Lung (tissue), 16 donors: ENCODE data around the gene CBR4. TPM values are rescaled to one million over a fixed set of nuclear protein-coding genes. Genes with fewer than 3 reads are reported as not detected.
A peak's percentile ranks its signal among the peaks of the same experiment; 100 is the strongest.

Experiments used
- ATAC-seq: fragments of 200-7000 bp; cut with Tn5 transposase; one replicate; pipeline ENCODE4 v1.9.1; 2020; ENCODE audit warnings: moderate number of reproducible peaks; ENCODE audit not compliant: insufficient read depth, low FRiP score
- DNase-seq, 3 donors: peaks; one replicate each; pipeline ENCODE4 v3.0.0-alpha.2; 2013 to 2017
- H3K27ac ChIP-seq, 2 donors: one replicate each; pipeline ENCODE4 v1.5.1; 2013; ENCODE audit warnings: mild to moderate bottlenecking in 2 of 2, moderate library complexity in 2 of 2, control low read depth in 1 of 2, inconsistent platforms in 1 of 2, low read depth in 1 of 2, low read length in 1 of 2
- H3K27me3 ChIP-seq, 3 donors: one replicate each; pipeline ENCODE4 v1.5.1; 2013; ENCODE audit warnings: low read length in 2 of 3; ENCODE audit not compliant: control insufficient read depth in 3 of 3, insufficient read depth in 3 of 3
- H3K36me3 ChIP-seq, 4 donors: one replicate each; pipeline ENCODE4 v1.5.1; 2013; ENCODE audit warnings: low read length in 4 of 4, mild to moderate bottlenecking in 1 of 4, moderate library complexity in 1 of 4; ENCODE audit not compliant: control insufficient read depth in 4 of 4, insufficient read depth in 4 of 4
- H3K4me1 ChIP-seq, 5 donors: one replicate each; pipeline ENCODE4 v1.5.1; 2013; ENCODE audit warnings: low read length in 5 of 5, mild to moderate bottlenecking in 2 of 5, moderate library complexity in 1 of 5; ENCODE audit not compliant: control insufficient read depth in 5 of 5, insufficient read depth in 5 of 5
- H3K4me3 ChIP-seq: one replicate; pipeline ENCODE4 v1.5.1; 2013; ENCODE audit warnings: mild to moderate bottlenecking, control low read depth, moderate library complexity
- H3K9ac ChIP-seq, 2 donors: one replicate each; pipeline ENCODE4 v1.5.1; 2013; ENCODE audit warnings: low read length in 2 of 2, control low read depth in 1 of 2; ENCODE audit not compliant: insufficient read depth in 1 of 2
- H3K9me3 ChIP-seq, 4 donors: one replicate each; pipeline ENCODE4 v1.5.1; 2013; ENCODE audit warnings: low read length in 3 of 4, mild to moderate bottlenecking in 1 of 4, moderate library complexity in 1 of 4; ENCODE audit not compliant: control insufficient read depth in 4 of 4, insufficient read depth in 3 of 4
- CTCF ChIP-seq: IDR thresholded peaks from 2 replicates; pipeline ENCODE4 v1.5.1; 2012; ENCODE audit warnings: mild to moderate bottlenecking; ENCODE audit errors: control extremely low read depth, extremely low read depth
- WGBS, 2 donors: extraction: QIAGEN DNeasy Blood & Tissue Kit; methylation state at CpG; one replicate each; pipeline ENCODE4 v1.1.7; 2013; 5-methylcytosine and 5-hydroxymethylcytosine counted together
- long read RNA-seq, 5 donors: transcript quantifications; one replicate each; lab custom pipeline, GENCODE V29; 2026
- polyA plus RNA-seq, 2 donors: library from polyadenylated mRNA; stranded (reverse); fragments of 200-250 nt; gene quantifications; one replicate each; pipeline ENCODE4 v1.2.1, GENCODE V29; 2013
- total RNA-seq, 2 donors: library from RNA; depleted of rRNA in 1 of 2; stranded (reverse); fragments of >200 nt in 1 of 2; gene quantifications; one replicate each; pipeline ENCODE4 v1.2.1, GENCODE V29; 2014 to 2021
- donor health status: control.
- donor health status: control.
- donor health status: Bipolar disorder and iron deficiency.
- donor health status: healthy.
- donor health status: DM: yes; HTN: yes; CAD: no.

Gene CBR4
- 10 to 100 TPM; 19.9 to 32.1 TPM for total RNA-seq
- polyA plus RNA-seq = 1 to 10 TPM; 5.8 to 9.2 TPM
- long read RNA-seq, donor 1, partial matches to known transcripts = 203 of 244 reads
- long read RNA-seq, donor 1, other reads (novel, unspliced or antisense) = 36 of 244 reads
- long read RNA-seq, donor 2, partial matches to known transcripts = 0 of 1 reads
- long read RNA-seq, donor 2, other reads (novel, unspliced or antisense) = 0 of 1 reads
- long read RNA-seq, donor 3, partial matches to known transcripts = 0 of 2 reads
- long read RNA-seq, donor 3, other reads (novel, unspliced or antisense) = 0 of 2 reads
- long read RNA-seq, donor 4, partial matches to known transcripts = 0 of 2 reads
- long read RNA-seq, donor 4, other reads (novel, unspliced or antisense) = 0 of 2 reads
- long read RNA-seq, donor 5, partial matches to known transcripts = 94 of 116 reads
- long read RNA-seq, donor 5, other reads (novel, unspliced or antisense) = 20 of 116 reads

- ATAC-seq (peak; percentile 98), DNase-seq (peak; percentile 99 to 100 (median 99))
- WGBS, 2 donors = 1% methylated on average over 54 of the region's 54 CpGs
- H3K27ac ChIP-seq = peak within 1 kb of the TSS; percentile 91 to 97
- peak; percentile 21 for TF ChIP-seq CTCF
- peaks cover 0 to 1% (median 0%) of the 10 kb centered on the region in 4 donors for H3K36me3 ChIP-seq
- H3K4me3 ChIP-seq = peak within 1 kb of the TSS; percentile 60
- no peaks in the 10 kb centered on the region for H3K9me3 ChIP-seq
- H3K4me1 ChIP-seq = peaks cover 0 to 17% (median 2%) of the 10 kb centered on the region in 5 donors
- H3K9ac ChIP-seq = peak within 1 kb of the TSS; percentile 98
- H3K27me3 ChIP-seq = no peaks in the 10 kb centered on the region
Measured at GRCh38 chr4:169010125-169011023, at the start of gene CBR4. Gene CBR4, minus strand, starts transcription at chr4:169010255. Its CDS starts 166 bp downstream, at chr4:169010089.

- Histone ChIP-seq H3K36me3 (no peaks in the 10 kb centered on the region), H3K4me3 (no peak overlapping the region), H3K27ac (peak overlapping the region; percentile 76 to 82), H3K27me3 (no peaks in the 10 kb centered on the region), H3K9me3 (no peaks in the 10 kb centered on the region), H3K9ac (no peak overlapping the region), H3K4me1 (peaks cover 0 to 31% (median 15%) of the 10 kb centered on the region in 5 donors)
- ATAC-seq (no peak), DNase-seq (peak; percentile 19 to 53 (median 39))
- 54 to 58% methylated on average over 22 of the region's 22 CpGs for WGBS, 2 donors
- TF ChIP-seq CTCF = no peak
Measured at GRCh38 chr4:169059306-169060211, 49.5 kb upstream of the CBR4 start.

DNA sequence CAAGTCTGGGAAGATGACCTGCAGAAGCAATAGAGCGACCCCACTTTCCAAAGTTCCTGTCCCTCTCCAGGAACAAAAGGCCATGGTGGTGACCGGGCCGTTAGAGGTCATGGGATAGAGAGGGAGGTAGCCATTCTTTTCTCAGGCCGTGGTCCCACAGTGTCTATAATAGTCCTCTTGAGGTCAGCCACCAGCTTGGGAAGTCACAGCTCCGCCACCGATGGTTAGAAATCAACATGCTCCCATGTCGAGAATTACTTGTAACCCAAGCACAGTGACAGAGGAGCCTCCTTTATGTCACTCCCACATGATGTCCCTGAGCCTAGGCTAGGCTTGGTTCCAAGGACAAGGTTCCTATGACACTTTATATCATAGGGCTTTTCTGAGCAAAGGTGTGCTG is 48.3 kb upstream of the CBR4 start:
- no peaks in the 10 kb centered on the region for H3K9me3 ChIP-seq
- TF ChIP-seq CTCF = no peak
- DNase-seq (no peak), ATAC-seq (no peak)
- no peak overlapping the region for H3K27ac ChIP-seq
- H3K36me3 ChIP-seq = no peaks in the 10 kb centered on the region
- no peaks in the 10 kb centered on the region for H3K27me3 ChIP-seq
- no peak overlapping the region for H3K4me3 ChIP-seq
- H3K9ac ChIP-seq = no peak overlapping the region
- peaks cover 0 to 30% (median 14%) of the 10 kb centered on the region in 5 donors for H3K4me1 ChIP-seq
- 93 to 94% methylated on average over 7 of the region's 7 CpGs for WGBS, 2 donors
